GM12865 (cell line): Measurements from ENCODE around the gene GPC5.

Experiments
- DNase-seq: peaks from one replicate; pipeline ENCODE4 v3.0.0; 2010; ENCODE audit warnings: low read depth
- H3K4me3 ChIP-seq: 2 replicates; pipeline ENCODE4 v1.5.1; 2011; ENCODE audit warnings: mild to moderate bottlenecking, low read depth, low read length, control low read depth
- TF ChIP-seq, protein P1 (sequence below): IDR thresholded peaks from 2 replicates; pipeline ENCODE4 v1.5.1; 2011; ENCODE audit warnings: low read length, control low read depth, low read depth, inconsistent platforms; ENCODE audit not compliant: insufficient read depth; ENCODE audit errors: missing control alignments

Gene GPC5

DNA sequence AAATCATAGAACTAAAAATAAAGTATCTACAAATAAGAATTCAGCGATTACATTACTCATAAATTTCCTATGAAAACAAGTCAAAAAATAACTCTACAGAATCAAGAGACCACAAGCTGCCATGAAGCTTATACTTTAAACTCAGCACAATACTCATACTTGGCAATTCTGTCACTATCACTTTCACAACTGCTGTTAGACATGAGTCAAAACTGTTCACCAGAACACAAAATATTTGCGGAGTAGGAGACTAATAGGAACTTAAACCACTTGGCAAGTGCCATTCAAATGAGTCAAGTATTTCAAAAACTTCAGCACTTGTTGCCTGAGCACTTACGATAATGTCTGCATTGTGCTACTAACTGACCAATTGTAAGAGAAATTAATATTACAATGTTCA is 1440.4 kb downstream of the GPC5 start:
- DNase-seq, result peak; percentile 51
- TF ChIP-seq, protein P1, sequence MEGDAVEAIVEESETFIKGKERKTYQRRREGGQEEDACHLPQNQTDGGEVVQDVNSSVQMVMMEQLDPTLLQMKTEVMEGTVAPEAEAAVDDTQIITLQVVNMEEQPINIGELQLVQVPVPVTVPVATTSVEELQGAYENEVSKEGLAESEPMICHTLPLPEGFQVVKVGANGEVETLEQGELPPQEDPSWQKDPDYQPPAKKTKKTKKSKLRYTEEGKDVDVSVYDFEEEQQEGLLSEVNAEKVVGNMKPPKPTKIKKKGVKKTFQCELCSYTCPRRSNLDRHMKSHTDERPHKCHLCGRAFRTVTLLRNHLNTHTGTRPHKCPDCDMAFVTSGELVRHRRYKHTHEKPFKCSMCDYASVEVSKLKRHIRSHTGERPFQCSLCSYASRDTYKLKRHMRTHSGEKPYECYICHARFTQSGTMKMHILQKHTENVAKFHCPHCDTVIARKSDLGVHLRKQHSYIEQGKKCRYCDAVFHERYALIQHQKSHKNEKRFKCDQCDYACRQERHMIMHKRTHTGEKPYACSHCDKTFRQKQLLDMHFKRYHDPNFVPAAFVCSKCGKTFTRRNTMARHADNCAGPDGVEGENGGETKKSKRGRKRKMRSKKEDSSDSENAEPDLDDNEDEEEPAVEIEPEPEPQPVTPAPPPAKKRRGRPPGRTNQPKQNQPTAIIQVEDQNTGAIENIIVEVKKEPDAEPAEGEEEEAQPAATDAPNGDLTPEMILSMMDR, result no peak
- H3K4me3 ChIP-seq, result no peak overlapping the region

DNA sequence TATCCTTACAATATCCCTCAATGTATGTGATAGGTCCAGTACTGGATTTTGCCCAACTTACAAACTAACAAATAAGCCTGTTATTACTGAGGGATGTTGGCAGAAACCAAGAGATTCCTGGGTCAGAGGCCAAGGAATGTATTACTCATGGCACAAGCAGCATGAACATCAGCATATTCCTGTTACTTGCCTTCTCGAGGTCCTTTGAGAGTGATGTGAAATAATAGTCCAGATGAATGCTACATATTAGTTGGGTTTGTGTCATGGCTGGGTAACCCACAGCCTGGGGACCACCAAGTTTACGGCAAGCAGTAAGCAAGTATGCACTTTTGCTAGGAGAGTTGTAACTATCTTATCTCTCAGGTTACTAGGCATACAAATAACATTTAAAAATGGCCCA is 1443.7 kb downstream of the GPC5 start:
- DNase-seq, result no peak
- TF ChIP-seq, protein P1, result no peak
- H3K4me3 ChIP-seq, result no peak overlapping the region

DNA sequence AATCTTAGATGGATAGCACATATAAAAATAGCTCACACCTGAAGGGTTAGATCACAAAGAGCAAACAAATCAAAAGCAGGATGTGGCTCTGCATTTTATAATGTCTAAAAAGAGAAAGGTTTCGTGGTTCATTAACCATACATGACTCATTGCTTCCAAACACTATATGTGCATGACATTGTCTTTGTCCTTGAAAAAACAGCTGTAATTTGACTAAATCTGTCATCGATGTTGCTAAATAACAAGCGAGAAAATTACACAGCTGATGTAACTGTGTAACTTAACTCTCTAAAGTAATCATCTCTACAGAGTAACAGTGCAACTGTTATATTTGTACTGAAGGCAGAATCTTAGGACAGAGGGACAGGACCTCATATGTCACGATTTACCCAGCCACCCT is 1445.1 kb downstream of the GPC5 start:
- peak; percentile 26 for DNase-seq
- TF ChIP-seq, protein P1, result no peak
- no peak overlapping the region for H3K4me3 ChIP-seq

DNA sequence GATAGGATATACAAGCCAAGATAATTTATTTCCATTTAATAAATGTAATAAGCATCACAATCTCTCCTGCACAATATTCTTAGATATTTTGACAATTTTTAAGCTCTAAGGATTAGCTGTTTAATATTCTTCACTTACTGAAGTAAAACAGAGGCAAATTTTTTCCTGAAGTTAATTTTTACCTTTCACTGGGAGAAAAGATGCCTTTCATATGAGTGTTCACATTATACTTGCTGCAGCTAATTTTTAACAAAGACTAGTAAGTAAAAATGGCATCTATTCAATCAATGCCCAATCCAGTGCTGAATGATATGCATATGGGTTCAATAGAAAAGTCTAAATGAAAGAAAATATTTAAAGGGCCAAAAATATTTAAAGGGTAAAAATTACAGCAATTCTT is 1451.0 kb downstream of the GPC5 start:
- DNase-seq, result no peak
- TF ChIP-seq, protein P1, result no peak
- H3K4me3 ChIP-seq, result no peak overlapping the region

DNA sequence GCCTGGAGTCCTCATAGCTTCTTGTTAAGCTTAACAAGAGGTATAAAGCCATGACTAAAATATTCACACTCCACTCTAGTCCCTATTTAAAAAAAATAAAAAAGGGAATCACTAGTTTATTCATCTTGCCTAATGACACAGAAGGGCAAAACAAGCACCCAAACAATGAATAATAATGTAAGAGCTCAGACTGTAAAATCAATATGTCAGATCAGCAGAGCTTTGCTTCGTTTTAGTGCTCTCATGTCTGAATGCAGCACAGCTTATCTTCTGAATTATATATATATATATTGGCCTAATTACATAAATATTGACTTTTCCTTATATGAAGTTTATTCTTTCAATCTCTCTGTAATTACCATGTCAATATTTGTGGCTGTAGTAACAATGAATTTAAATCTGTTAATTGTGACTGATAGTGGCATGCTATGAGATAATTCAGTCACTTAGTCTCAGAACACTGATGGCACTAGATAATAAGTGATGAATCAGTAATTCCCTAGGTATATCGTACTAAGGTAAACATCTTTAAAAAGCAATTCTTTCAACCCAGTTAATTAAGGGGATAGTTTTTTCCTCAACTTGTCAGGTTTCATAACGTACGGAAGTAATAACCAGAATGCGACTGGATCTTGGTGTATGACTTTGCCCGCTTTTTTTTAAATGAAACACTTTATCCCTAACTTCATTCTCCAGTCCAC is 1466.3 kb downstream of the GPC5 start:
- TF ChIP-seq, protein P1, result no peak
- H3K4me3 ChIP-seq, result no peak overlapping the region
- DNase-seq, result no peak

DNA sequence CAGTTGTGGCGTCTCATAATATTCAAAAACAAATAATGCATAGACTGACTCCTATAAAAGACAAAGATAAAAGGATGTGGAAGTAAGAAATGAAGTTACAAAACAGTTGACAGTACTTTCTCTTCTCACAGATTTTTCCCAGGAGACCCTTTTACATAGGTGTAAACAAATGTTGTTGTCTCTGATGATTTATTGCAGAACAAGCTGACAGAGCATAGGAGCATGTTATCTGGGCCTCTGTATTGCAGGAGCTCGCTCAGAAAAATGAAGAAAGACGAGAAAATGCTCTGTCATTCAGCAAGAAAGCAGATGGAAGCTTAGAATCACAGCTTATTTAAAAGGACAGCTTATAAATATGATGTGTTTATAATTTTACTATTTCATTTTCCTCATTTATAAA is 1474.6 kb downstream of the GPC5 start:
- H3K4me3 ChIP-seq, result no peak overlapping the region
- TF ChIP-seq, protein P1, result no peak
- no peak for DNase-seq

DNA sequence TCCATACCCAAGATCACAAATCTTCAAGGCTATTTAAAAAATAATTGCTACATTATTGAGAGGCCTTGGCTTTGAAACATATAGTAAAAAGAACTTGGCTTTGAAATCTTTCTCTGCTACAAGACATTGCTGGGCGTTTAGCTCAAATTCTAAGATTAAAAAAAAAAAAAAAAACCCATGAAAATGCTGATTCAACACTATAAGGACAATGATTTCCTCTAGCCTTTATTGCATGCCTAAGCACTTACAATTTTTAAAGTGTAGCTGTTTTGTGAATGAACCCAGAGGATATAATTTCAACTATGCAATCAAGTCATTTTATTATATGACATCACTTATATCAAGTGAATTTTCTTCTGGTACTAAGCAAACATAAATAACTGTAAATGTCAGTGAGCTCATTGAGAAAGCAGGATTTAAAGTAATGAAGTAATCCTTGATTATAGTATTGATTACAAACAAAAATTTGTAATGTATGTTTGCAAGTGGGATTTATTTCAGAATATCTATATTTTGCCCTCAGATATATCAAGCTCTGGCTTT is 1488.2 kb downstream of the GPC5 start:
- DNase-seq, result no peak
- TF ChIP-seq, protein P1, result no peak
- H3K4me3 ChIP-seq, result no peak overlapping the region
